ENCODE data around the gene ZNF726.
"Not testable (repeated sequence)": the region's sequence is repeated elsewhere in the genome, so short reads cannot be mapped to it uniquely, and the experiment has no call there.

ZNF726 gene

GRCh38 chr19:23946569-23946968, 31.9 kb downstream of the ZNF726 start:
- DNase-seq (ENCODE audit: low spot score) = no peak

- DNase-seq (ENCODE audit: low spot score) = no peak
Observed at GRCh38 chr19:23949611-23950010, 34.9 kb downstream of the ZNF726 start.

GRCh38 chr19:23956051-23956450, 41.4 kb downstream of the ZNF726 start:
- DNase-seq (ENCODE audit: low spot score) = no peak

GRCh38 chr19:23957660-23958281, 43.1 kb downstream of the ZNF726 start:
- DNase-seq (ENCODE audit: low spot score) = no peak

GRCh38 chr19:23963396-23963795, 48.7 kb downstream of the ZNF726 start:
- DNase-seq (ENCODE audit: low spot score) = not testable (repeated sequence)

- not testable (repeated sequence) for DNase-seq (ENCODE audit: low spot score)
Observed at GRCh38 chr19:23963881-23964280, 49.2 kb downstream of the ZNF726 start.

GRCh38 chr19:23964334-23964733, 49.6 kb downstream of the ZNF726 start:
- not testable (repeated sequence) for DNase-seq (ENCODE audit: low spot score)

GRCh38 chr19:23969630-23970029, 54.9 kb downstream of the ZNF726 start:
- DNase-seq (ENCODE audit: low spot score) = no peak

GRCh38 chr19:23971598-23971997, 56.9 kb downstream of the ZNF726 start:
- DNase-seq (ENCODE audit: low spot score) = no peak

- DNase-seq (ENCODE audit: low spot score) = no peak
Observed at GRCh38 chr19:23972161-23972560, 57.5 kb downstream of the ZNF726 start.

GRCh38 chr19:23974941-23975340, 60.3 kb downstream of the ZNF726 start:
- no peak for DNase-seq (ENCODE audit: low spot score)

GRCh38 chr19:23976631-23977030, 61.9 kb downstream of the ZNF726 start:
- DNase-seq (ENCODE audit: low spot score) = not testable (repeated sequence)

- DNase-seq (ENCODE audit: low spot score) = not testable (repeated sequence)
Observed at GRCh38 chr19:23977256-23977655, 62.6 kb downstream of the ZNF726 start.

GRCh38 chr19:23978068-23978467, 63.4 kb downstream of the ZNF726 start:
- no peak for DNase-seq (ENCODE audit: low spot score)

GRCh38 chr19:23980805-23981204, 66.1 kb downstream of the ZNF726 start:
- no peak for DNase-seq (ENCODE audit: low spot score)

GRCh38 chr19:23981863-23982262, 67.2 kb downstream of the ZNF726 start:
- no peak for DNase-seq (ENCODE audit: low spot score)

GRCh38 chr19:23983406-23983805, 68.7 kb downstream of the ZNF726 start:
- DNase-seq (ENCODE audit: low spot score) = no peak
